GM12878 (cell line): Measurements from ENCODE around the gene YIF1A. TPM values are rescaled to one million over a fixed set of nuclear protein-coding genes. Genes with fewer than 3 reads are reported as not detected.

Experiments used
- CBFB ChIP-seq: IDR thresholded peaks from 2 replicates; pipeline ENCODE4 v1.6.1; 2016; ENCODE audit warnings: antibody characterized with exemption, low read depth
- CBX3 ChIP-seq: fragments of 200-600 bp; sonication (generic); IDR thresholded peaks from 2 replicates; pipeline ENCODE4 v1.6.1; 2016; ENCODE audit warnings: low read depth, borderline replicate concordance
- DPF2 ChIP-seq: fragments of 450-650 bp; IDR thresholded peaks from 2 replicates; pipeline ENCODE4 v1.6.1; 2017; ENCODE audit warnings: mild to moderate bottlenecking
- EED ChIP-seq: sonication (generic); IDR thresholded peaks from 2 replicates; pipeline ENCODE4 v1.6.1; 2016; ENCODE audit warnings: antibody characterized with exemption, low read depth
- FOXM1 ChIP-seq: IDR thresholded peaks from 2 replicates; pipeline ENCODE4 v1.6.1; 2012; ENCODE audit warnings: low read depth, mild to moderate bottlenecking, inconsistent platforms, low read length, moderate library complexity
- IKZF1 ChIP-seq: fragments of 450-650 bp; conservative IDR thresholded peaks from 2 replicates; pipeline ENCODE4 v1.6.1; 2017; ENCODE audit warnings: antibody characterized with exemption, mild to moderate bottlenecking
- JUNB ChIP-seq: IDR thresholded peaks from 2 replicates; pipeline ENCODE4 v1.6.1; 2016; ENCODE audit warnings: antibody characterized with exemption, mild to moderate bottlenecking
- MEF2B ChIP-seq: fragments of 450-650 bp; IDR thresholded peaks from 2 replicates; pipeline ENCODE4 v1.6.1; 2018; ENCODE audit warnings: mild to moderate bottlenecking, moderate library complexity; ENCODE audit not compliant: partially characterized antibody, poor library complexity, severe bottlenecking
- NFIC ChIP-seq: IDR thresholded peaks from 2 replicates; pipeline ENCODE4 v1.6.1; 2012; ENCODE audit warnings: low read depth, mild to moderate bottlenecking, inconsistent platforms, low read length, moderate library complexity
- RELA ChIP-seq: fragments of 450-650 bp; IDR thresholded peaks from 2 replicates; pipeline ENCODE4 v1.8.0; 2014; ENCODE audit warnings: borderline replicate concordance; ENCODE audit not compliant: partially characterized antibody
- SIN3A ChIP-seq: IDR thresholded peaks from 2 replicates; pipeline ENCODE4 v1.6.1; 2012; ENCODE audit warnings: low read depth, low read length, improper control_type of control experiment
- SREBF2 ChIP-seq: IDR thresholded peaks from 2 replicates; pipeline ENCODE4 v1.6.1; 2012; ENCODE audit warnings: mild to moderate bottlenecking, low read length
- TBL1XR1 ChIP-seq: IDR thresholded peaks from 2 replicates; pipeline ENCODE4 v1.6.1; 2012; ENCODE audit warnings: low read depth, low read length, improper control_type of control experiment
- USF1 ChIP-seq: IDR thresholded peaks from 2 replicates; pipeline ENCODE4 v1.6.1; 2011; ENCODE audit warnings: borderline replicate concordance, low read depth, mild to moderate bottlenecking, moderate library complexity, mixed read lengths, low read length; ENCODE audit not compliant: insufficient read depth; ENCODE audit errors: extremely low read length
- ZNF207 ChIP-seq: fragments of 450-650 bp; IDR thresholded peaks from 2 replicates; pipeline ENCODE4 v1.6.1; 2014; ENCODE audit warnings: antibody characterized with exemption, mild to moderate bottlenecking, borderline replicate concordance
- ZNF687 ChIP-seq: fragments of 450-650 bp; IDR thresholded peaks from 2 replicates; pipeline ENCODE4 v1.6.1; 2017; ENCODE audit warnings: mild to moderate bottlenecking, moderate library complexity
- polyA plus RNA-seq, 11 experiments: library from polyadenylated mRNA; depleted of rRNA in 4 of 11; unstranded in 6 of 11; stranded (reverse) in 5 of 11; fragments of >200 nt; fragmentation: Nextera tagmentation in 4 of 11; fragmentation: Illumina TruSeq in 1 of 11; extraction: Ambion mirVana in 4 of 11; extraction: Trizol in 1 of 11; gene quantifications; 1 replicate in 1 of 11; 2 replicates in 10 of 11; pipeline versions ENCODE4 v1.2.1 to v1.2.3, GENCODE V29; 2011 to 2016; ENCODE audit warnings: inconsistent platforms in 2 of 11, missing spikeins in 2 of 11, low read depth in 1 of 11
- total RNA-seq, 4 experiments: library from RNA; depleted of rRNA in 3 of 4; stranded (reverse); fragments of >200 nt in 3 of 4; fragmentation: Illumina TruSeq in 1 of 4; extraction: Trizol in 1 of 4; gene quantifications; 2 replicates each; pipeline versions ENCODE4 v1.2.1 to v1.2.3, GENCODE V29; 2013 to 2021
- TF ChIP-seq, protein P1 (sequence below): fragments of 450-650 bp; IDR thresholded peaks from 2 replicates; pipeline ENCODE4 v1.6.1; 2017; ENCODE audit warnings: mild to moderate bottlenecking, low read depth, inconsistent platforms; ENCODE audit not compliant: poor library complexity, severe bottlenecking
- TF ChIP-seq, protein P2 (sequence below): IDR thresholded peaks from 2 replicates; pipeline ENCODE4 v1.6.1; 2012; ENCODE audit warnings: mild to moderate bottlenecking, low read depth, low read length

YIF1A gene
- total and polyA plus RNA-seq, 10 of the 15 experiments (the other 5 are each of a cell fraction or from before 2014, with no cell fraction given): 6.6 to 128 (median 71.7) TPM

GRCh38 chr11:66336234-66337102 lies 47.5 kb upstream of the YIF1A start, which contains the start of gene RIN1 (continued):
- TF ChIP-seq, protein P1, sequence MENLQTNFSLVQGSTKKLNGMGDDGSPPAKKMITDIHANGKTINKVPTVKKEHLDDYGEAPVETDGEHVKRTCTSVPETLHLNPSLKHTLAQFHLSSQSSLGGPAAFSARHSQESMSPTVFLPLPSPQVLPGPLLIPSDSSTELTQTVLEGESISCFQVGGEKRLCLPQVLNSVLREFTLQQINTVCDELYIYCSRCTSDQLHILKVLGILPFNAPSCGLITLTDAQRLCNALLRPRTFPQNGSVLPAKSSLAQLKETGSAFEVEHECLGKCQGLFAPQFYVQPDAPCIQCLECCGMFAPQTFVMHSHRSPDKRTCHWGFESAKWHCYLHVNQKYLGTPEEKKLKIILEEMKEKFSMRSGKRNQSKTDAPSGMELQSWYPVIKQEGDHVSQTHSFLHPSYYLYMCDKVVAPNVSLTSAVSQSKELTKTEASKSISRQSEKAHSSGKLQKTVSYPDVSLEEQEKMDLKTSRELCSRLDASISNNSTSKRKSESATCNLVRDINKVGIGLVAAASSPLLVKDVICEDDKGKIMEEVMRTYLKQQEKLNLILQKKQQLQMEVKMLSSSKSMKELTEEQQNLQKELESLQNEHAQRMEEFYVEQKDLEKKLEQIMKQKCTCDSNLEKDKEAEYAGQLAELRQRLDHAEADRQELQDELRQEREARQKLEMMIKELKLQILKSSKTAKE: peak; percentile 70
- peak; percentile 35; the same call in 1 of the 2 replicates for TF ChIP-seq EED
- TF ChIP-seq SIN3A: 0 out of 2 replicates have a peak, but pooled peaks have one; percentile 32
- no peak; the same call in 1 of the 2 replicates for TF ChIP-seq NFIC
- TF ChIP-seq USF1: peak; percentile 77
- TF ChIP-seq JUNB: peak; percentile 52; the same call in 1 of the 2 replicates
- peak; percentile 89 for TF ChIP-seq IKZF1
- TF ChIP-seq CBX3: no peak
- TF ChIP-seq, protein P2, sequence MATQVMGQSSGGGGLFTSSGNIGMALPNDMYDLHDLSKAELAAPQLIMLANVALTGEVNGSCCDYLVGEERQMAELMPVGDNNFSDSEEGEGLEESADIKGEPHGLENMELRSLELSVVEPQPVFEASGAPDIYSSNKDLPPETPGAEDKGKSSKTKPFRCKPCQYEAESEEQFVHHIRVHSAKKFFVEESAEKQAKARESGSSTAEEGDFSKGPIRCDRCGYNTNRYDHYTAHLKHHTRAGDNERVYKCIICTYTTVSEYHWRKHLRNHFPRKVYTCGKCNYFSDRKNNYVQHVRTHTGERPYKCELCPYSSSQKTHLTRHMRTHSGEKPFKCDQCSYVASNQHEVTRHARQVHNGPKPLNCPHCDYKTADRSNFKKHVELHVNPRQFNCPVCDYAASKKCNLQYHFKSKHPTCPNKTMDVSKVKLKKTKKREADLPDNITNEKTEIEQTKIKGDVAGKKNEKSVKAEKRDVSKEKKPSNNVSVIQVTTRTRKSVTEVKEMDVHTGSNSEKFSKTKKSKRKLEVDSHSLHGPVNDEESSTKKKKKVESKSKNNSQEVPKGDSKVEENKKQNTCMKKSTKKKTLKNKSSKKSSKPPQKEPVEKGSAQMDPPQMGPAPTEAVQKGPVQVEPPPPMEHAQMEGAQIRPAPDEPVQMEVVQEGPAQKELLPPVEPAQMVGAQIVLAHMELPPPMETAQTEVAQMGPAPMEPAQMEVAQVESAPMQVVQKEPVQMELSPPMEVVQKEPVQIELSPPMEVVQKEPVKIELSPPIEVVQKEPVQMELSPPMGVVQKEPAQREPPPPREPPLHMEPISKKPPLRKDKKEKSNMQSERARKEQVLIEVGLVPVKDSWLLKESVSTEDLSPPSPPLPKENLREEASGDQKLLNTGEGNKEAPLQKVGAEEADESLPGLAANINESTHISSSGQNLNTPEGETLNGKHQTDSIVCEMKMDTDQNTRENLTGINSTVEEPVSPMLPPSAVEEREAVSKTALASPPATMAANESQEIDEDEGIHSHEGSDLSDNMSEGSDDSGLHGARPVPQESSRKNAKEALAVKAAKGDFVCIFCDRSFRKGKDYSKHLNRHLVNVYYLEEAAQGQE: no peak
- peak; percentile 59; the same call in 1 of the 2 replicates for TF ChIP-seq ZNF687
- TF ChIP-seq SREBF2: no peak
- peak; percentile 95 for TF ChIP-seq DPF2
- peak; percentile 45; the same call in 1 of the 2 replicates for TF ChIP-seq FOXM1
- TF ChIP-seq RELA: peak; percentile 16
- peak; percentile 66; the same call in 1 of the 2 replicates for TF ChIP-seq ZNF207
- peak; percentile 49; the same call in 1 of the 2 replicates for TF ChIP-seq TBL1XR1
- peak; percentile 80 for TF ChIP-seq MEF2B
- TF ChIP-seq CBFB: peak; percentile 90
